ENCODE data around the gene COL18A1. TPM values are rescaled to one million over a fixed set of nuclear protein-coding genes. Genes with fewer than 3 reads are reported as not detected.

Gene COL18A1
- total RNA-seq, 1 donor from 2014 or later: 61.1 TPM

DNA sequence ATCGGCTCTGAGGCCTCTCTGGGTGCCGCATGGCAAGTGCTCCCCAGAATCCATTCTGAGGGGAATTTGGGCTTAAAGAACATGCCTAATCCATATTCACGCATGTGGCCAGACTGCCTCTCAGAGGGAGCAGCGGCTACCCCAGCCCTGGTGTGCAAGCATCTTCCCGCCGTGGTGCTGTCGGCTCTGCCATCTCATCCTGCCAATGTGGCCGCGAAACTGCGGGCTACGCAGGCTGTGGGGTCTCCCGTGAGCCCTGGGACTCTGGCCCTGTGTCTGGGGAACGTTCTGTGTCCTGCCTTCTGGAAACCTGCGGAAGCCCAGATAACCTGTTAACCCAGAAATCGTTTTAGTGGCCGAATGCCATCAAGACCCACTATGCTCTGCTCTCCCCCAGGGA, 76.6 kb downstream of the COL18A1 start:
- Mint-ChIP-seq H3K4me3 (ENCODE audit: unreplicated experiment) (no peak overlapping the region), H3K27ac (ENCODE audit: unreplicated experiment) (no peak overlapping the region), H3K36me3 (ENCODE audit: low read depth, unreplicated experiment) (peaks cover 15% of the 10 kb centered on the region), H3K4me1 (ENCODE audit: unreplicated experiment) (peaks cover 22% of the 10 kb centered on the region), H3K27me3 (ENCODE audit: unreplicated experiment) (peaks cover 10% of the 10 kb centered on the region), H3K9me3 (ENCODE audit: unreplicated experiment) (no peaks in the 10 kb centered on the region)
- TF ChIP-seq, protein P1, sequence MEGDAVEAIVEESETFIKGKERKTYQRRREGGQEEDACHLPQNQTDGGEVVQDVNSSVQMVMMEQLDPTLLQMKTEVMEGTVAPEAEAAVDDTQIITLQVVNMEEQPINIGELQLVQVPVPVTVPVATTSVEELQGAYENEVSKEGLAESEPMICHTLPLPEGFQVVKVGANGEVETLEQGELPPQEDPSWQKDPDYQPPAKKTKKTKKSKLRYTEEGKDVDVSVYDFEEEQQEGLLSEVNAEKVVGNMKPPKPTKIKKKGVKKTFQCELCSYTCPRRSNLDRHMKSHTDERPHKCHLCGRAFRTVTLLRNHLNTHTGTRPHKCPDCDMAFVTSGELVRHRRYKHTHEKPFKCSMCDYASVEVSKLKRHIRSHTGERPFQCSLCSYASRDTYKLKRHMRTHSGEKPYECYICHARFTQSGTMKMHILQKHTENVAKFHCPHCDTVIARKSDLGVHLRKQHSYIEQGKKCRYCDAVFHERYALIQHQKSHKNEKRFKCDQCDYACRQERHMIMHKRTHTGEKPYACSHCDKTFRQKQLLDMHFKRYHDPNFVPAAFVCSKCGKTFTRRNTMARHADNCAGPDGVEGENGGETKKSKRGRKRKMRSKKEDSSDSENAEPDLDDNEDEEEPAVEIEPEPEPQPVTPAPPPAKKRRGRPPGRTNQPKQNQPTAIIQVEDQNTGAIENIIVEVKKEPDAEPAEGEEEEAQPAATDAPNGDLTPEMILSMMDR (IDR thresholded peaks at IDR 0.05; ENCODE audit: unreplicated experiment): no peak
- no peak for DNase-seq (ENCODE audit: low spot score)

- peaks cover 21% of the 10 kb centered on the region for H3K4me1 Mint-ChIP-seq (ENCODE audit: unreplicated experiment)
- H3K9me3 Mint-ChIP-seq (ENCODE audit: unreplicated experiment): no peaks in the 10 kb centered on the region
- H3K27ac Mint-ChIP-seq (ENCODE audit: unreplicated experiment): no peak overlapping the region
- H3K4me3 Mint-ChIP-seq (ENCODE audit: unreplicated experiment): no peak overlapping the region
- H3K36me3 Mint-ChIP-seq (ENCODE audit: low read depth, unreplicated experiment): peaks cover 12% of the 10 kb centered on the region
- TF ChIP-seq, protein P1 (IDR thresholded peaks at IDR 0.05; ENCODE audit: unreplicated experiment): no peak
- peaks cover 9% of the 10 kb centered on the region for H3K27me3 Mint-ChIP-seq (ENCODE audit: unreplicated experiment)
- no peak for DNase-seq (ENCODE audit: low spot score)
These were observed 77.3 kb downstream of the COL18A1 start for GRCh38 chr21:45481977-45482898.

DNA sequence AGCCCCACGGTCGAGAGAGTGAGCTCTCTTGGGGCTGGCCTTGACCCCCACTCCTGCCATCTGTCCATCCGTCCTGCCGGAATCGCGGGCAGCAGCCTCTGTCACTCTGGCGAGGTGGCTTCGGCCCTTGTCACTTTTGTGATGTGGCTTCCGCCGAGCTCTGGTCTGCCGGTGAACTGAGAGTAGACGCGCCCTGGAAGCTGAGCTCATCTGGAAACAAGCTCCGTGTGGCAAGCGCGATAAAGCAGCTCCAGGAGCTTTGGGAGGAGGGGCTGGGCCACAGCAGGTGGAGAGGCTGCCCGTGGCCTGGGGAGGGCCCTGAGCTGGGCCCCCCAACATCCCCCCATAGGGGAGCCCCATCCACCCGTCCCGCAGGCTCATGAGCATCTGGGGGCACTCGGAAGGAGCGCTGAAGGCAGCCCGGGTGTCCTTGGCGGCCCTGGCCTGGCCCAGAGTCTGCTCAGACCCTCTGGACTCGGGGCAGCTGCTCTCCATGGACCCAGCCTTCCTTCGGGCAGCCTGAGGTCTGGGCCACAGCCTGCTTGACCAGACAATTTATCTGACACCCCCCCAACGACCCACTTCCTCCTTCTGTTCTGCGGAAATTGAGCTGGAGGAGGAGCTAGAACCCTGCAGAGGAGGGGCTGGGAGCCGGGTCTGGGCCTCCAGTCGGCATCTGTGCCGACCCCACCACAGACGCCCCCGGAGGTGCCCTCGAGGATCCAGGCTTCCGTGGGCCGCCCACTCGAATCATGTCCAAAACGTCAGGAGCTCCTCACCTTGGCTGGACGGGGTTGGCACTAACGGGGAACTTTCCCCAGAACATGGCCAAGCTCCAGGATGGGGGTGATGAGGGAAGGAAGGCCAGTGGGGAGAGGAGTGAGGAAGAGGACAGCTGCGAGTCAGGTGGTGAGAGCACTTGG, 78.2 kb downstream of the COL18A1 start:
- Mint-ChIP-seq H3K9me3 (ENCODE audit: unreplicated experiment) (no peaks in the 10 kb centered on the region), H3K27me3 (ENCODE audit: unreplicated experiment) (peaks cover 9% of the 10 kb centered on the region), H3K4me3 (ENCODE audit: unreplicated experiment) (no peak overlapping the region), H3K27ac (ENCODE audit: unreplicated experiment) (no peak overlapping the region), H3K4me1 (ENCODE audit: unreplicated experiment) (peaks cover 18% of the 10 kb centered on the region), H3K36me3 (ENCODE audit: low read depth, unreplicated experiment) (peaks cover 11% of the 10 kb centered on the region)
- TF ChIP-seq, protein P1 (IDR thresholded peaks at IDR 0.05; ENCODE audit: unreplicated experiment): no peak
- no peak for DNase-seq (ENCODE audit: low spot score)

DNA sequence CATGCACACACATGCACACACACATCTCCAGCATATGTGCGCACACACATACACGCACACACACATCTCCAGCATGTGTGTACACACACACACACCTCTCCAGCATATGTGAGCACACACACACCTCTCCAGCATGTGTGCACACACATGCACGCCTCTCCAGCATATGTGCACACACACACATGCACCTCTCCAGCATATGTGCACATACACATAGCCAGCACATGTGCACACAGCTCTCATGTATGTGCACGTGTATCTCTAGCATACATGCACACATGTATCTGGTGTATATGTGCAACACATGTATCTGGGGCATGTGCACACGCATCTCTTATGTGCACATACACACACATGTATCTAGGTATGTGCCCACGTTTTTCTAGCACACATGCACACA, 79.4 kb downstream of the COL18A1 start:
- H3K27ac Mint-ChIP-seq (ENCODE audit: unreplicated experiment): peak overlapping the region; percentile 6
- H3K4me3 Mint-ChIP-seq (ENCODE audit: unreplicated experiment): peak overlapping the region; percentile 71
- no peaks in the 10 kb centered on the region for H3K9me3 Mint-ChIP-seq (ENCODE audit: unreplicated experiment)
- H3K27me3 Mint-ChIP-seq (ENCODE audit: unreplicated experiment): peaks cover 9% of the 10 kb centered on the region
- TF ChIP-seq, protein P1 (IDR thresholded peaks at IDR 0.05; ENCODE audit: unreplicated experiment): no peak
- no peak for DNase-seq (ENCODE audit: low spot score)
- H3K36me3 Mint-ChIP-seq (ENCODE audit: low read depth, unreplicated experiment): peaks cover 7% of the 10 kb centered on the region
- H3K4me1 Mint-ChIP-seq (ENCODE audit: unreplicated experiment): peaks cover 11% of the 10 kb centered on the region

Data from endothelial cell (in vitro differentiated cells).